Activated T-cell treated with anti-CD3 and anti-CD28 coated beads for 4 hours (primary cell): ENCODE measurements around the gene CDK5.
A peak's percentile ranks its signal among the peaks of the same experiment; 100 is the strongest.
"Not testable (repeated sequence)": the region's sequence is repeated elsewhere in the genome, so short reads cannot be mapped to it uniquely, and the experiment has no call there.

Experiments
- DNase-seq: peaks from one replicate; pipeline ENCODE4 v3.0.0-alpha.2; 2020

The CDK5 gene

DNA sequence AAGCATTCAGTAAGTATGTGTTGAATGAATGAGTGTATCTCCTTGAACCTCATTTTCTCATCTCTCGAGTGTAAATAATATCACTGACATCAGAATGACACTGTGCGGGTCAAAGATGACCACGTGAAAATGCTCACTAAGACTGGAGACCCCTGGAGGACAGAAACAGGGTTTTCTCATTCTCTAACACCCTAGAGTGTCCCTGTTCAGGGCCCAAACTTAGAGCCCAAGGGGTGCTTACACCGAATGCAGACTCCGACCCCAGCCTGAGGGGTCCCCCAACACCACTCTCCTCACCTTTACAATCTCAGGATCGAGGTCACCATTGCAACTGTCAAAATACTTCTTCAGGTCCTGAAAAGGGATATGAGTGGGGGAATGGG lies 1.4 kb downstream of the CDK5 start:
- no peak for DNase-seq

DNA sequence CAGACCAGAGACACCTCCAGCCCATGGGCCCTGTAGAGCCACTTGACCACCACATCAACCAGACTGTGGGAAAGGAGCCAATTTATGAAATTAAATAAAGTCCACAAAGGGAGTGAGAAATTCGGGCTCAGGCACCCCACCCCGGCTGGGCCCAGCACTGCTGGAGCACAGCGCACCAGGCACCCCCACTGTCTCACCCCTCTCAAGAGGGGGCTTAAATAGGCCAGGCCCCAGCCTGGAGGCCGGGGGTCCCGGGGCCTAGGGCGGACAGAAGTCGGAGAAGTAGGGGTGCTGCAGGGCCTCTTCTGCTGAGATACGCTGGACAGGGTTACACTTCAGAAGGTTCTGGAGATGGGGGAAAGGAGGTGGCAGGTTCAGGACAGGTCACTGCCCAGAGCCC lies 3.9 kb downstream of the CDK5 start:
- no peak for DNase-seq

DNA sequence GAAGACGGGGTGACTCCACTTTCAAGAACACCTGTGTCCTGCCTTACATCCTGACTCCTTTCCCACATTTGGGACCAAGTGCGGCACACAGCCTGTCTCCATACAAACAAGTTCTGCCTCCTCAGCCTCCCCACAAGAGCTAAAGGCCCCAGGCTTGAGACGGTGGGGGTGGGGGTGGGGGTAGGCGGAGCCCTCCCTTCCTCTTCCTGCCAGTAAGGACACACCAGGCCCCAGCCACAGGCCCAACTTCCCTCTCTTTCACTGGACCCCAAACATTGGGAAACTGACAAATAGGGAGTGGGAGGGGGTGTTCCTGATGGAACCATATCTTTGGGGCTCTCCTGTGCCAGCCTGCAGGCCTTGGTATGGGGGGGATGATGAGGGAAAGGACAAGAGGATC lies 4.6 kb downstream of the CDK5 start:
- no peak for DNase-seq

DNA sequence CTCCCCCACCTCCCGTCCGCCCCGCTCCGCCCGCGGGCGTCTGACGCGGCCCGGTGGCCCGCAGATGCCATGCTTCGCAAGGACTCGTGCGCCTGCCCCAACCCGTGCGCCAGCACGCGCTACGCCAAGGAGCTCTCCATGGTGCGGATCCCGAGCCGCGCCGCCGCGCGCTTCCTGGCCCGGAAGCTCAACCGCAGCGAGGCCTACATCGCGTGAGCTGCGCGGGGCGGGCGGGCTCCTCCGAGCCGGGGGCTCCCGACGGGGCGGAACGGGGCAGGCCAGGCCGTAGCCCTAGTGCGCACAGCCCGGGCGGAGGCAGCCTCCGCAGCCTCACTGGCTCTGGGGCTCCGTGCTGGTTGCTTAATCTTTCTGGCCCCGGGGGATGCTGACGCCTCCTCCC lies 6.6 kb downstream of the CDK5 start:
- DNase-seq = peak; percentile 15

DNA sequence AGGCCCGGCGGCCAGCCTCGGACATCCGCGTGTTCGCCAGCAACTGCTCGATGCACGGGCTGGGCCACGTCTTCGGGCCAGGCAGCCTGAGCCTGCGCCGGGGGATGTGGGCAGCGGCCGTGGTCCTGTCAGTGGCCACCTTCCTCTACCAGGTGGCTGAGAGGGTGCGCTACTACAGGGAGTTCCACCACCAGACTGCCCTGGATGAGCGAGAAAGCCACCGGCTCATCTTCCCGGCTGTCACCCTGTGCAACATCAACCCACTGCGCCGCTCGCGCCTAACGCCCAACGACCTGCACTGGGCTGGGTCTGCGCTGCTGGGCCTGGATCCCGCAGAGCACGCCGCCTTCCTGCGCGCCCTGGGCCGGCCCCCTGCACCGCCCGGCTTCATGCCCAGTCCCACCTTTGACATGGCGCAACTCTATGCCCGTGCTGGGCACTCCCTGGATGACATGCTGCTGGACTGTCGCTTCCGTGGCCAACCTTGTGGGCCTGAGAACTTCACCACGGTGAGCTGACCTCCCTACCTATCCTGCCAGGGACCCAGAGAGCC lies 8.7 kb downstream of the CDK5 start:
- DNase-seq = no peak

DNA sequence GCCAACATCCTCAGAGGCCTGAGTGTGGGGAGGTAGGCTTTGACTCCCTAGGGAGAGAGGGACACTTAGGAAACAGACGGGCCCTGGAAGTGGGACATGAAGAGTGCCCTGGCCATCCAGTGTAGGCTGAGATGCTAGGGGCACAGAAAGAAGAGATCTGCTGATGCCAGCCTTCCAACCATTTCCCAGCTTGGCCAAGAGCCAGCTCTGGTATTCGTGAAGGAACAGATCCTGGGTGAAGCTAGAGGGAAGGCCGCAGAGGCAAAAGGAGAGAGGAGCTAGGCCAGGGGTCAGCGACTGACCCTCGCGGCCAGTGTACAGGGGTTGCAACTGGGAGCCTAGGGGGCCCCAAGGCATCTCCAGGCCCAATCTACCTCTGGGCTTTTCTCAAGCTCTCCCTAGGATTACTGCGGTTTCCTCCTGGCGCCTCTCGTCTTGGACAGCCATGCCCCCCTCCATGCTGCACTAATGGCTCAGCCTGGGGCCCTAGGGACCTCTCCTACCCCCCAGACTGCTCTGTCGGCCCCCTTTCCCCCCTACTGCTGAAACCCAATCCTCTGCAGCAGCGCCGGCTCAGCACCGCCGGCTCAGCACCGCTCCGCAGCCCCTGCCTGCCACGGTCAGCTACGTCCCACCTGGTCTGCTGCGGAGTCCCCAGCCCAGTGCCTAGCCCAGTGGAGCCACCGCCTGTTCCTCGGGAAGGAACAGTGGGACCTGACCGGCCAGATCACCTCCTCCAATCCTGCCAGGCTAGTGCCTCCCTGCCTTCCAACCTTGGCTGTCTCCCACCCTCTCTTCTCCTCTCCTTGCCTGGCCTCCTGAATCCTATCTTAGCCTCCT lies 9.5 kb downstream of the CDK5 start, which contains the start of gene ASIC3:
TSS of gene ASIC3 (plus strand) at position 556 of the 840 bp plus-strand sequence. CDS start 355 bp downstream, outside the sequence.
- DNase-seq = no peak

DNA sequence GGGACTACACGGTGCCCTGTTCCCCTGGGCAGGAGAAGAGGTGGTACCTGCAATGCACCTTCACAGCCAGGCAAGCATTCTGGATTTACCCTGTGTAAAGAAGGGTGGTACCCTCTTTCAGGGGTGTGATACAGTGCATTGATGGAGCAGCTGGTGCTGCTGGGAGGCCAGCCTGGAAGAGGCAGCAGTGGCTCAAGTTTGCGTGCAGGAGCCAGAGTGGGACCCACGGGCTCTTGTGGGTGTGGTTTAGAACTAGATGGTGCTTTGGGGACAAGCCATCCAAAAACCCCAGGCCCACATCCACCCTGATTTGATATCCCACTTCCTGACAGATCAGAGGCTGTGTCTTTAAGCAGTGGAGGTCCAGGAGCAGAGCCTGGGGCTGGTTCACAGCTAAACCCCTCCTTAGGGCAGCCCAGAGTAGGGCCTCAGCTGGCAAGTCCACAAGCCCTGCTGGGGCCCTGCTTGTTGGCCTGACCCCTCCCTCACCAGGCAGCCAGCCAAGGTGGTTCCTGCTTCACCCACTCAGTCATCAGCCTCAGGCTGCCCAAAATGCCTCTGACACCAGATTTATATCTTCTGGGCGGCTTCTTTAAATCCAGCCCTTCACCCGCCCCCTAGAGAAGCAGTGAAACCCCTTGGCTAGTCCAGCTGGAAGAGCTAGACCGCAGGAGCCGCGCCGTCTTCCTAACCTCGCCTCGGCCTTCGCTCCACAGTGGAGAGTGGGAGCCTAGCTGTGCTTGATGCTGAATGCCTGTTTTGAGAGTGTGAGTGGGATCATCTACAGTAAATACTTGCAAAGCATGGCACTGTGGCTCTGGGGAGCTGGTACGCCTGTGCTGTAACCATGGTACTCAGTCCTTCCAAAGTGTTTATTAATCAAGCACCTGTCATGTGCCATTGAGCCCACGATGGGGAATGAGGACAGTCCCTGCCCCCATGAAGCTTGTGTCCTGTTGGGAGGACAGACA lies 10.8 kb downstream of the CDK5 start:
- no peak for DNase-seq

DNA sequence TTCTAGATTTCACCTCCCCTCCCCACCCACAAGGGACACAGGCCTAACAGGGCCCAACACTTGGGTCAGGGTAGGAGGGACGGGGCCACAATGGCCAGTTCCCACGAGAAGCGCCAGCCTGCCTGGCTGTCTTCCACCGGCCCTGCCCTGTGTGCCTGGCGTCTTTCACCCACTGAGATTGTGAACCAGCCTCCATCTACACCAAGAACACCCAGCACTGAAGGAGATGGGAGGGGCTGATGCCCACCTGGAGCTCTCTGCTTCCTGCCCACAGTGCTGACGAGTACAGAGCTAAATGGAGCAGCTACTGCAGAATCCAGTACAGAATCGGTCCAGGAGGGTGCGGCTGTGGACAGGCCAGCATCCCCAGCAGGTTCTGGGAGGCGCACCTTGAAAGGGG lies 11.7 kb downstream of the CDK5 start:
- no peak for DNase-seq

DNA sequence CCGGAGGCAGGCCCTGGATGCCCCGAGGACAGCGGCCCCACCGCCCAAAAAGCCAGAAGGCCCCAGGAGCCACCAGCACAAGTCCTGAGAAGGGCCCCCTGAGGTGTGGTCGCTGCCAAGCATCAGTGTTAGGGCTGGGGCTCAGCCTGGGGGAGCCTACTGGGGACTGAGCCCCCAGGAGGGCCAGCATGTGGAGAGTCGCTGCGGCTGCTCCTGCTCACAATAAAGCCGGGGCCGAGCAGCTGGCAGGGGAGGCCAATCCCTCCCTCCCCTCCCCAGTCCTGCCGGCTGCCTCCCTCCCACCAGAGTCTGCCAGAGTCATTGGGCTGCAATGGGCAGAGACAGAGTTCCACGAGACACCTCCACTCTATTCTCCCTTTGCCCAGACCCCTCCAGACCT lies 12.4 kb downstream of the CDK5 start:
- no peak for DNase-seq

DNA sequence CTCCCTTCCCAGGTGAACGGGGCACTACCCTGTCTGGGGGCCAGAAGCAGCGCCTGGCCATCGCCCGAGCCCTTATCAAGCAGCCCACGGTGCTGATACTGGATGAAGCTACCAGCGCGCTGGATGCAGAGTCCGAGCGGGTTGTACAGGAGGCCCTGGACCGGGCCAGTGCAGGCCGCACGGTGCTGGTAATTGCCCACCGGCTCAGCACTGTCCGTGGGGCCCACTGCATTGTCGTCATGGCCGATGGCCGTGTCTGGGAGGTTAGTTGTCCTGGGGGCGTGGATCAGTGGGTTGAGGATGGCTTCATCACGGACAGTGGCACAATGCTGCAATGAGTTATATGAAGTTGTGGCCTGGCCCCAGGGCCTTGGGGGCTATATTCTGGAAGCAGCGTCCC lies 13.7 kb downstream of the CDK5 start:
- DNase-seq = no peak

DNA sequence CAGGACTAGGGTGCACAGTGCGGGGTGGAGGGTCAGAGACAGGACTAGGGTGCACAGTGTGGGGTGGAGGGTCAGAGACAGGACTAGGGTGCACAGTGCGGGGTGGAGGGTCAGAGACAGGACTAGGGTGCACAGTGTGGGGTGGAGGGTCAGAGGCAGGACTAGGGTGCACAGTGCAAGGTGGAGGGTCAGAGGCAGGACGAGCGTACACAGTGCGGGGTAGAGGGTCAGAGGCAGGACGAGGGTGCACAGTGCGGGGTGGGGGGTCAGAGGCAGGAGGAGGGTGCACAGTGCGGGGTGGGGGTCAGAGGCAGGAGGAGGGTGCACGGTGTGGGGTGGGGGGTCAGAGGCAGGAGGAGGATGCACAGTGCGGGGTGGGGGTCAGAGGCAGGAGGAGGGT lies 14.2 kb downstream of the CDK5 start:
- DNase-seq = not testable (repeated sequence)

DNA sequence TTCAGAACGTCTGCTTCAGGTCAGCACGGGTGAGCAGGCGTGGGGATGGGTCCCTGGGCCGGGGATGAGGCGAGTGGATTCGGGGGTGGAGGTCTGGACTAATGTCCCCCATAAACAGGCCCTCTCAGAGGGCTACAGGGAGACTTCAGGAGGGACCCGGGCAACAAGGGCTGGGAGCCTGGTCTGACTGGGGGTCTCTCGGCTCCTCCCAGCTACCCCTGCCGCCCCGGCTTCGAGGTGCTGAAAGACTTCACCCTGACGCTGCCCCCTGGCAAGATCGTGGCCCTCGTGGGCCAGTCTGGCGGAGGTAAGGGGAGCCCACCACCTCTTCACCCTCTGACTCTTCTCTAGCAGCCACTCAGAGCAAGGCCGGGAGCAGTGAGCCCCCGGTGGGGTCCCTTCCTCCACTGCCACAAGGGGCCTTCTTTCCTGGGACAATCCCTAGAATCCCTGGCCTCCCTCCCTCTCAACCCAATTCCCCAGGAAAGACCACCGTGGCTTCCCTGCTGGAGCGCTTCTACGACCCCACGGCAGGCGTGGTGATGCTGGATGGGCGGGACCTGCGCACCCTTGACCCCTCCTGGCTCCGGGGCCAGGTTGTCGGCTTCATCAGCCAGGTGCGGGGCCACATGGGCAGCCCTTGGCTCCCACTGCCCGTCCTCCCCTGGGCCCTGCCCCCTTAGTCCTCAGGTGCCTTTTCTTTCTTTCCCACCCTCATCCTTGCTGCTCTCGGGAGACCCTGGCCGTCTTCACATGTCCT lies 16.9 kb downstream of the CDK5 start:
- DNase-seq = no peak

DNA sequence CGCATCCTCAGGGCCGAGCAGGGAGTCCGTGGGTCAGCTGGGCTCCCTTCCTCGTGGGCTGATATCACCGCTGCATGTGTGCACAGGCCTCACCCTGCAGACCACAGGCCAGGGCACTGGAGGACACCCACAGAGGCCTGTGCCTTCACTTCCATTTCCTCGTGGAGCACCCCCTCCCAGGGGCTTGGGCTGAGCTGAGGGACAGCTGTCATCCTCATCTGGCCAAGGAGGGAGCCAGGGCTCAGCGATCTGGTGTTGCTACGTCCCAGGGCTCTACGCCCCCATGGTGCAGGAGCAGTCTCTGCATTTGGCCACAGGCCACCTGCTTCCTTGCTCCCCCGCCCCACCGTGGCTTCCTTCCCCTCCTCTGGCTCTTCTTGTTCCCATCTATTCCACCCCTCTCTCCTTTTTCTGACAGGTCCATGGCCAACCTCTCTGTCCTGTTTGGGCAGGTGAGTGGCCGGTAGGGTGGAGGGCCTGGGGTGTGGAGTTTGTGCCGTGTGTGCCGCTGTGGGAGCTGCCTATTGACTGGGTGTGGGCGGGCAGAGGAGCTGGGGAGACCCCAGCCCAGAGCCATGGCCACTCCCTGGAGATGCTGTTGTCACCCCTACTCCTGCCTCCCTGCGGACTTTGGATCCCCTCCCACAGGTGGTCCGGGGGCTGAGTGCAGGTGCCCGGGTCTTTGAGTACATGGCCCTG lies 17.7 kb downstream of the CDK5 start:
- no peak for DNase-seq

DNA sequence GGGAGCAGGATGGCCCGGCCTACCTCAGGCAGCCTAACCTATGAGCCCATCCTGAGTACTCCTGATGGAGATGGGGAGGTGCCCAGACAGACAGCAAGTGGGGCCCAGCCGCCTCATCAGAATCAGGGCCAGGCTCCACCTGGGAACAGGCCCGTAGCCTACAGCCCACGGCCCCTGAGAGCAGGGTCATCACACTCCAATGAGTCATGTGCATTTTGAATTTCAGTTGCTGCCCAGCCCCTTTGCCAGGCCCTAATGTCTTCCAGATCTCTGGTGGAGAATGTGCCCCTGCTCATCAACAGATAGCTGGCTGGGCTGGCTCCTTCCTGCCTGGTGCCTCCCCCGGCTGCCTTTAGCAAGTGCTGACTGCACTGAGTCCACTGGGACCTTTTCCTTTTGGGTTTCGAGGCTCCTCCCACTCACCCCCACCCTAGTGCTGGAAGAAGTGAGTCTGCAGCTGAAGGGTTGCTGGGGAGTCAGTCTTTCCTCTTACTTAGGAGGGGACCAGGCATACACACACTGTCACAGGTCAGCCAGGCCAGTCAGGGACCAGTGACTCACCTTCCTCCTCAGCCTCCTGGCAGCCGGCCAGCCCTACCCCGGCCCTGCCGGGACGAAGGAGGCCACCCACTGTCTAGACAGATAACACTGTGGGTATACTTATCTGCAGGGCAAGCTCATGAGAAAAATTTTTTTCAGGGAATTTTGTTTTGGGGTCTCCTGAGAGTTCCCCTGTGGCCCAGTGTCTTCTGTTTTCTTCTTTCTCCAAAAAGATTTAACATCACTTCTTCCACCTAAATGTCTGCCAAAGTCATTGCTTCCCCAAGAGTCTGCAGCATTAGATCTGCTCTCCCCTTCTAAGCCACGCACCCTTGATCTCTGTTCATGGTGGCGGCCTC lies 18.5 kb downstream of the CDK5 start:
- DNase-seq = peak; percentile 60

DNA sequence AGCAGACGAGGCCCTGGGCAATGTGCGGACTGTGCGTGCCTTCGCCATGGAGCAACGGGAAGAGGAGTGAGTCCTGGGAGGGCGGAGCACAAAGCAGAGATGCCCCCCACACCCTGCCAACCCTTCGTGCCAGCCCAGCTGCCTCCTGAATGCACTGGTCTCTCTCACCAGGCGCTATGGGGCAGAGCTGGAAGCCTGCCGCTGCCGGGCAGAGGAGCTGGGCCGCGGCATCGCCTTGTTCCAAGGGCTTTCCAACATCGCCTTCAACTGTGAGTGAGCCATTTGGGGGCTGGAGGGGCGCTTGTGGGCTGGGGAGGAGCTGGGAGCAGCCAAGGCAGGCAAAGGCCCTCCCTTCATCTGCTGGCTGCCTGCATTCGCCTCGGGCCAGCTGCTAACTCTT lies 21.8 kb downstream of the CDK5 start:
- DNase-seq = no peak

DNA sequence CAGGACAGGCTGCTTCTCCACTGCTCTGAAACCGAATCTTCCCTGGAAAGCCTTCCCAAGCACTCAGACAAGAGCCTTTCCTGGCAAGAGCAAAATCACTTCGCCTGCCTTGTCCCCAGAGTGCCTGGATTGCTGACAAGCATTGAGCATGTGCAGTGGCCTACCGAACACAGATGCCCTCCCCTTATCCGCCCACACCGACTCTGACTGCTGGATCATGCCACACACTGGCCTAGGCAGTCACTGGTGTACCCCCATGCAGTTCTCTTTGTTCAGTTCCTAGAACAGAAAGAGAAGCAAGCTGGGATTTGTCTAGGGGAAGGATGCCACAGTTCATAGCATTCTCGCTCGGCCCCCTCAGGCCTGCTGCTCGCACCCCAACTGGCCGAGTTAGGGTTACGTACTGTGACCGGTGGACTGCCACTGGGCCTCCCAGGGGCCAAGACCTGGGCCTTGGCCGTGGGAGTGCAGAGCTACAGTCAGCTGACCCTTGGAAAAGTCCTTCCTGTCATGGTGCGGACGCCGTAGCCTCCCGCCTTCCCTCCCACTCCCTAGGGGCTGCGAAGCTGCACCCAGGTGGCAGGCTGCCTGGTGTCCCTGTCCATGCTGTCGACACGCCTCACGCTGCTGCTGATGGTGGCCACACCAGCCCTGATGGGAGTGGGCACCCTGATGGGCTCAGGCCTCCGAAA lies 22.5 kb downstream of the CDK5 start:
- no peak for DNase-seq

DNA sequence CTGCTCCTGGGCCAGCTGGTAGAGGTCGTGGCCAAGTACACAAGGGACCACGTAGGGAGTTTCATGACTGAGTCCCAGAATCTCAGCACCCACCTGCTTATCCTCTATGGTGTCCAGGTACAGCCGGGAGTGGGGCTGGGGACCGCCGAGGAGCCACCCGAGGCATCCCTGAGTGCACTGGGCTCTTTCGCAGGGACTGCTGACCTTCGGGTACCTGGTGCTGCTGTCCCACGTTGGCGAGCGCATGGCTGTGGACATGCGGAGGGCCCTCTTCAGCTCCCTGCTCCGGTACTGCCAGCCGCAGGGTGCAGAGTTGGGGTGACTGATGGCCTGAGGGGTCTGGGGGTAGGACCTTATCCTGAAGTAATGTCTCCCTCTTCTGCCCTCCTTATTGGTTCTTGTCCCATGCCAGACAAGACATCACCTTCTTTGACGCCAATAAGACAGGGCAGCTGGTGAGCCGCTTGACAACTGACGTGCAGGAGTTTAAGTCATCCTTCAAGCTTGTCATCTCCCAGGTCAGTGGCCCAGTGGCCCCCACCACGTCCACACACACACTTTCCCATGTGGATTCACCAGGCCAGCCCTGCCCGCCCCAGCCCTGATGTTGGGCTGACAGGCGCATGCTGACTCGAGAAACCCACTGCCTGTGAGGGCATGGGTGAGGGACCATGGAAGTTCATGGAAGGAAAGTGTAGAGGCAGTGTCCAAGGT lies 23.2 kb downstream of the CDK5 start:
- DNase-seq = no peak

DNA sequence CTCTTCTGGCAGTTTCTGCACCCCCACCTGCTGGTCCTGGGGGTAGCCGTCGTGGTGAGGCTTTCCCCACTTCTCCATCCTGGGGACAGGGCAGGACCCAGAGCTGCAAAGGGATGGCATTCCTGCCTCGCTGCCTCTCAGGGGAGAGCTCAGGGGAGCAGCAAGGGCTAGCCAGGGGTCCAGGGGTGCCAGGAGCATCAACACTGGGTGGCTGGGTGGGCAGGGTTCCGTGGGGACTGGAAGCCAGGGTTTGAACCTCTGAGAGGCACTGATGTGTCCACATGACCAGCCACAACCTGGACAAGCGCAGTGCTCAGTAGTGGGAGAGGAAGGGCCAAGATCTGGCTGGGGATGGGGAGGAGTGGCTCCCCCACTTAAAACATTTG lies 23.8 kb downstream of the CDK5 start:
- DNase-seq = no peak

DNA sequence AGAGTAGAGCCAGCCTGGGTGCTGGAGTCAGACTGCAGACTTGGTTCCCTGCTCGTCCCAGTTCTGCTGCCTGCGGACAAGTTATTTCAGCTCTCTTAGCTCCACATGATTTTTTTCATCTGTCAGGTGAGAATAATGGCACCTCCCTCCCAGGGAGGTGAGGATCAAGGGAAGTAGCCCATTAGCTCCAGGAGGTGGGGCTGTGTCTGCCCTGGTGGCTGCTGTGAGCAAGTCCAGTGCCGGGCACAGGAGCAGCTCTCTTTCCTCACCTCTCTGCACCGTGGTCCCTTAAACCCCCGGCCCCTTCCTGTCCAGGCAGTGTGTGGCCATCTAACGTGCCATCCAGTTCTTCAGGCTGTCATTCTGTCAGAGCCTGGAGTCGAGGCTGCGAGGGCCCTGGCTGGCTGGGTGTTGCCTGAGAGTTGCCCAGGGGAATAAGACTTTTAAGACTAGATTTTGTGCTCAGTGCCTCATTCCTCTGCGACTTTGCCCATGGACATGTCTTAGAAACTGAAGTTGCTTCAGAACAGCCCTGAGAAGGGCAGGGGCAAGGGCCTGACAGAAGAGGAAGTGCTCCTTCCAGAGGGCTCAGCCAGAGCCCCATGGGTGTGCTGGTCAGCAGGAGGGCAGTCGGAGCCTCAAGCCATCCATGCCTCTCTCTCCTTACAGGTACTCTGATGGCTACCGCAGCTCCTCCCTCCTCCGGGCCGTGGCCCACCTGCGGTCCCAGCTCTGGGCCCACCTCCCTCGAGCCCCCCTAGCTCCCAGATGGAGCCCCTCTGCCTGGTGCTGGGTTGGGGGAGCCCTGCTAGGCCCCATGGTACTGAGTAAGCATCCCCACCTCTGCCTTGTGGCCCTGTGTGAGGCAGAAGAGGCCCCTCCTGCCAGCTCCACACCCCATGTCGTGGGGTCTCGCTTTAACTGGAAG lies 24.5 kb downstream of the CDK5 start:
- DNase-seq = no peak
